HEK293 (cell line): ENCODE results near the gene FPGS.

ENCODE experiments used
- CTCF ChIA-PET: fragments of 350-600 bp; formaldehyde crosslinking; extraction: SDS; loops from one replicate; lab custom pipeline; 2021; ENCODE audit warnings: antibody characterized with exemption; lab: Yijun Ruan, JAX
- POLR2A ChIA-PET: fragments of 300-600 bp; formaldehyde crosslinking; extraction: SDS; loops from one replicate; lab custom pipeline; 2020; ENCODE audit warnings: antibody characterized with exemption, inconsistent platforms; lab: Yijun Ruan, JAX
- H3K27ac ChIP-seq: fragments of 200-500 bp; sonication (Bioruptor generic); 2 replicates; pipeline ENCODE4 v1.5.1; 2014; ENCODE audit warnings: low read depth, low read length, control low read depth, inconsistent platforms; ENCODE audit errors: extremely low read depth
- H3K36me3 ChIP-seq, 2 experiments: fragments of 200-500 bp in 1 of 2; sonication (Bioruptor generic) in 1 of 2; 1 replicate in 1 of 2; 2 replicates in 1 of 2; pipeline ENCODE4 v1.5.1; 2014 to 2017; ENCODE audit warnings: inconsistent platforms in 2 of 2, low read length in 2 of 2; ENCODE audit not compliant: control insufficient read depth in 2 of 2, insufficient read depth in 1 of 2
- H3K4me1 ChIP-seq: fragments of 200-500 bp; sonication (Bioruptor generic); 2 replicates; pipeline ENCODE4 v1.5.1; 2014; ENCODE audit warnings: mild to moderate bottlenecking, low read length, inconsistent platforms; ENCODE audit not compliant: control insufficient read depth, insufficient read depth
- H3K4me3 ChIP-seq: 2 replicates; pipeline ENCODE4 v1.5.1; 2011; ENCODE audit warnings: low read depth, mild to moderate bottlenecking, control low read depth, low read length, moderate library complexity
- H3K9me3 ChIP-seq: fragments of 200-500 bp; sonication (Bioruptor generic); 2 replicates; pipeline ENCODE4 v1.5.1; 2014; ENCODE audit warnings: low read depth, low read length, inconsistent platforms; ENCODE audit not compliant: control insufficient read depth, insufficient read depth
- EGR2 ChIP-seq: fragments of 450-650 bp; formaldehyde crosslinking; IDR thresholded peaks from 2 replicates; pipeline ENCODE4 v1.5.1; 2016; ENCODE audit warnings: low read depth, missing biosample characterization, missing genetic modification characterization
- HOXD13 ChIP-seq: sonication (generic); formaldehyde crosslinking; IDR thresholded peaks from 2 replicates; pipeline ENCODE4 v1.8.0; 2022; ENCODE audit warnings: missing genetic modification reagents, borderline replicate concordance
- KLF8 ChIP-seq: fragments of 450-650 bp; formaldehyde crosslinking; IDR thresholded peaks from 2 replicates; pipeline ENCODE4 v1.5.1; 2016; ENCODE audit warnings: missing biosample characterization, missing genetic modification characterization
- SP2 ChIP-seq: fragments of 450-650 bp; formaldehyde crosslinking; IDR thresholded peaks from 2 replicates; pipeline ENCODE4 v1.5.1; 2016; ENCODE audit warnings: missing biosample characterization, missing genetic modification characterization
- ZBTB1 ChIP-seq: fragments of 450-650 bp; formaldehyde crosslinking; IDR thresholded peaks from 2 replicates; pipeline ENCODE4 v1.5.1; 2016; ENCODE audit warnings: missing biosample characterization, missing genetic modification characterization
- ZBTB10 ChIP-seq: fragments of 450-650 bp; formaldehyde crosslinking; IDR thresholded peaks from 2 replicates; pipeline ENCODE4 v1.5.1; 2016; ENCODE audit warnings: missing biosample characterization, missing genetic modification characterization
- ZBTB17 ChIP-seq: fragments of 450-650 bp; formaldehyde crosslinking; IDR thresholded peaks from 2 replicates; pipeline ENCODE4 v1.5.1; 2016; ENCODE audit warnings: missing biosample characterization, missing genetic modification characterization
- ZBTB7A ChIP-seq: fragments of 450-650 bp; formaldehyde crosslinking; IDR thresholded peaks from 2 replicates; pipeline ENCODE4 v1.5.1; 2016; ENCODE audit warnings: low read depth, missing biosample characterization, missing genetic modification characterization
- ZFP37 ChIP-seq: fragments of 450-650 bp; formaldehyde crosslinking; IDR thresholded peaks from 2 replicates; pipeline ENCODE4 v1.5.1; 2016; ENCODE audit warnings: missing biosample characterization, missing genetic modification characterization
- ZIC2 ChIP-seq: fragments of 450-650 bp; formaldehyde crosslinking; IDR thresholded peaks from 2 replicates; pipeline ENCODE4 v1.5.1; 2016; ENCODE audit warnings: missing biosample characterization, missing genetic modification characterization
- ZNF155 ChIP-seq: fragments of 450-650 bp; formaldehyde crosslinking; IDR thresholded peaks from 2 replicates; pipeline ENCODE4 v1.5.1; 2016; ENCODE audit warnings: missing biosample characterization, missing genetic modification characterization
- ZNF280D ChIP-seq: fragments of 450-650 bp; formaldehyde crosslinking; IDR thresholded peaks from 2 replicates; pipeline ENCODE4 v1.5.1; 2016; ENCODE audit warnings: missing biosample characterization, missing genetic modification characterization
- ZNF324 ChIP-seq: fragments of 450-650 bp; formaldehyde crosslinking; IDR thresholded peaks from 2 replicates; pipeline ENCODE4 v1.5.1; 2016; ENCODE audit warnings: missing biosample characterization, missing genetic modification characterization
- ZNF341 ChIP-seq: fragments of 450-650 bp; formaldehyde crosslinking; IDR thresholded peaks from 2 replicates; pipeline ENCODE4; 2016; ENCODE audit warnings: low read depth, missing biosample characterization, missing genetic modification characterization
- ZNF362 ChIP-seq: fragments of 450-650 bp; formaldehyde crosslinking; IDR thresholded peaks from 2 replicates; pipeline ENCODE4 v1.5.1; 2016; ENCODE audit warnings: missing biosample characterization, missing genetic modification characterization
- ZNF366 ChIP-seq: fragments of 450-650 bp; formaldehyde crosslinking; conservative IDR thresholded peaks from 2 replicates; pipeline ENCODE4 v1.5.1; 2016; ENCODE audit warnings: missing biosample characterization, missing genetic modification characterization
- ZNF394 ChIP-seq: fragments of 450-650 bp; formaldehyde crosslinking; IDR thresholded peaks from 2 replicates; pipeline ENCODE4 v1.5.1; 2016; ENCODE audit warnings: missing biosample characterization, missing genetic modification characterization, mild to moderate bottlenecking, moderate library complexity, borderline replicate concordance
- ZNF426 ChIP-seq: fragments of 450-650 bp; formaldehyde crosslinking; IDR thresholded peaks from 2 replicates; pipeline ENCODE4 v1.5.1; 2017; ENCODE audit warnings: missing biosample characterization, missing genetic modification characterization, mild to moderate bottlenecking, inconsistent platforms, moderate library complexity
- ZNF548 ChIP-seq: fragments of 450-650 bp; formaldehyde crosslinking; IDR thresholded peaks from 2 replicates; pipeline ENCODE4 v1.5.1; 2016; ENCODE audit warnings: missing biosample characterization, missing genetic modification characterization
- ZNF561 ChIP-seq: fragments of 450-650 bp; IDR thresholded peaks from 2 replicates; pipeline ENCODE4 v1.5.1; 2018; ENCODE audit warnings: missing biosample characterization, missing genetic modification characterization, borderline replicate concordance
- ZNF580 ChIP-seq: fragments of 450-650 bp; formaldehyde crosslinking; IDR thresholded peaks from 2 replicates; pipeline ENCODE4 v1.5.1; 2016; ENCODE audit warnings: missing biosample characterization, missing genetic modification characterization
- ZNF629 ChIP-seq: fragments of 450-650 bp; formaldehyde crosslinking; IDR thresholded peaks from 2 replicates; pipeline ENCODE4 v1.5.1; 2017; ENCODE audit warnings: missing biosample characterization, missing genetic modification characterization
- ZNF660 ChIP-seq: fragments of 450-650 bp; IDR thresholded peaks from 2 replicates; pipeline ENCODE4 v1.5.1; 2018; ENCODE audit warnings: missing biosample characterization, mild to moderate bottlenecking, missing genetic modification characterization
- ZNF843 ChIP-seq: fragments of 450-650 bp; formaldehyde crosslinking; IDR thresholded peaks from 2 replicates; pipeline ENCODE4 v1.5.1; 2016; ENCODE audit warnings: missing biosample characterization, missing genetic modification characterization

FPGS gene

GRCh38 chr9:127809540-127810377 lies 7.1 kb downstream of the FPGS start (continued):
- no peak for TF ChIP-seq ZBTB10 (tag by site-specific recombination)
- no peak for TF ChIP-seq ZBTB1
- TF ChIP-seq ZNF280D (tag by site-specific recombination): no peak
- TF ChIP-seq ZBTB17 (tag by site-specific recombination): no peak
- no peak for TF ChIP-seq SP2 (tag by site-specific recombination)
- TF ChIP-seq ZBTB7A: no peak
- TF ChIP-seq KLF8 (tag by site-specific recombination): peak; percentile 58; the same call in 1 of the 2 replicates

GRCh38 chr9:127810378-127811187 lies 7.9 kb downstream of the FPGS start:
- no peaks in the 10 kb centered on the region for H3K4me1 ChIP-seq
- peaks cover 4 to 82% of the 10 kb centered on the region in 2 experiments; a peak in 2 of 3 replicates for H3K36me3 ChIP-seq
- H3K9me3 ChIP-seq: no peaks in the 10 kb centered on the region
- POLR2A ChIA-PET: no interaction called here
- CTCF ChIA-PET: no interaction called here
- no peak overlapping the region for H3K4me3 ChIP-seq
- no peak overlapping the region for H3K27ac ChIP-seq
- no peak for TF ChIP-seq EGR2
- no peak for TF ChIP-seq ZNF580
- no peak for TF ChIP-seq ZIC2
- no peak for TF ChIP-seq ZNF341 (tag by site-specific recombination)
- no peak for TF ChIP-seq ZNF155
- no peak for TF ChIP-seq ZNF394 (tag by site-specific recombination)
- TF ChIP-seq ZNF548 (tag by site-specific recombination): no peak
- TF ChIP-seq ZNF366 (tag by site-specific recombination): no peak
- no peak for TF ChIP-seq ZNF426
- TF ChIP-seq ZNF843 (tag by site-specific recombination): no peak
- TF ChIP-seq ZNF561 (tag by site-specific recombination): no peak
- no peak for TF ChIP-seq HOXD13 (CRISPR knock-in tag)
- no peak for TF ChIP-seq ZNF660
- TF ChIP-seq ZNF324 (tag by site-specific recombination): no peak
- no peak for TF ChIP-seq ZNF629
- TF ChIP-seq ZNF362 (tag by site-specific recombination): no peak
- no peak for TF ChIP-seq ZFP37 (tag by site-specific recombination)
